Measurements from ENCODE around the gene GSS. TPM values are rescaled to one million over a fixed set of nuclear protein-coding genes. Genes with fewer than 3 reads are reported as not detected.
A peak's percentile ranks its signal among the peaks of the same experiment; 100 is the strongest.

Gene GSS
- total RNA-seq, 4 donors from 2014 or later = 58.0 to 95.6 (median 84.6) TPM

DNA sequence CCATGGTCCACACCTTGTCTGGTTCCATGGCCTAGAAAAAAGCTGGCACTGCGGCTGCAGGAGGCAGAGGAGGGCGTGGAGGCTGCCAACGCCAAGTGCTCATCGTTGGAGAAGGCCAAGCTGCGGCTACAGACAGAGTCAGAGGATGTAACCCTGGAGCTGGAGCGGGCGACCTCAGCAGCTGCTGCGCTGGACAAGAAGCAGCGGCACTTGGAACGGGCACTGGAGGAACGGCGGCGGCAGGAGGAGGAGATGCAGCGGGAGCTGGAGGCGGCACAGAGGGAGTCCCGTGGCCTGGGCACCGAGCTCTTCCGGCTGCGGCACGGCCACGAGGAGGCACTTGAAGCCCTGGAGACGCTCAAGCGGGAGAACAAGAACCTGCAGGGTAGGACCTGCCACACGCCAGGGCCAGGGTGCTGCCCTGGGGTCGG is 43.4 kb upstream of the GSS start:
- H3K27ac ChIP-seq = no peak overlapping the region
- no peak for DNase-seq
- no peak overlapping the region for H3K4me3 ChIP-seq
- H3K9me3 ChIP-seq = no peaks in the 10 kb centered on the region
- H3K36me3 ChIP-seq = peaks cover 0 to 75% (median 0%) of the 10 kb centered on the region in 3 donors
- no peak for TF ChIP-seq POLR2A (IDR thresholded peaks at IDR 0.05)
- no peak for TF ChIP-seq CTCF (IDR thresholded peaks at IDR 0.05)
- peaks cover 0 to 14% (median 0%) of the 10 kb centered on the region in 4 donors for H3K4me1 ChIP-seq
- no peaks in the 10 kb centered on the region for H3K27me3 ChIP-seq

DNA sequence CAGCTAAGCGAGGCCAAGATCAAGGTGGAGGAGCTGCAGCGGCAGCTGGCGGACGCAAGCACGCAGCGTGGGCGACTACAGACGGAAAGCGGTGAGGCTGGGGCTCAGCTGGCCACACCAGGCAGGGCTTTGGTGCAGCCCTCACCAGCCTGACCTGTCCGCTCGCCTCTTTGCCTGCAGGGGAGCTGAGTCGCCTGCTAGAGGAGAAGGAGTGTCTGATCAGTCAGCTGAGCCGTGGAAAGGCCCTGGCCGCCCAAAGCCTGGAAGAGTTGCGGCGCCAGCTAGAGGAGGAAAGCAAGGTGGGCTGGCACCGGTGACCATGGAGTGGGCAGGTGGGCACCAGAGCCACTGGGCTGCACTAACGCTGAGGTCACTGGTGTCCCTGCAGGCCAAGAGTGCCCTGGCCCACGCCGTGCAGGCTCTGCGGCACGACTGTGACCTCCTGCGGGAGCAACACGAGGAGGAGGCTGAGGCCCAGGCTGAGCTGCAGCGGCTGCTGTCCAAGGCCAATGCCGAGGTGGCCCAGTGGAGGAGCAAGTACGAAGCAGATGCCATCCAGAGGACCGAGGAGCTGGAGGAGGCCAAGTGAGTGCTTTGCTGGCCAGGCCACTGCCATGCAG is 42.8 kb upstream of the GSS start:
- no peak overlapping the region for H3K27ac ChIP-seq
- peaks cover 0 to 14% (median 0%) of the 10 kb centered on the region in 4 donors for H3K4me1 ChIP-seq
- no peak for TF ChIP-seq CTCF (IDR thresholded peaks at IDR 0.05)
- no peak for TF ChIP-seq POLR2A (IDR thresholded peaks at IDR 0.05)
- H3K36me3 ChIP-seq = peaks cover 0 to 73% (median 0%) of the 10 kb centered on the region in 3 donors
- no peak overlapping the region for H3K4me3 ChIP-seq
- no peak for DNase-seq
- no peaks in the 10 kb centered on the region for H3K9me3 ChIP-seq
- H3K27me3 ChIP-seq = no peaks in the 10 kb centered on the region

GRCh38 chr20:34997774-34998173 is 42.2 kb upstream of the GSS start:
- TF ChIP-seq CTCF (IDR thresholded peaks at IDR 0.05) (no peak), POLR2A (IDR thresholded peaks at IDR 0.05) (no peak)
- DNase-seq = no peak

DNA sequence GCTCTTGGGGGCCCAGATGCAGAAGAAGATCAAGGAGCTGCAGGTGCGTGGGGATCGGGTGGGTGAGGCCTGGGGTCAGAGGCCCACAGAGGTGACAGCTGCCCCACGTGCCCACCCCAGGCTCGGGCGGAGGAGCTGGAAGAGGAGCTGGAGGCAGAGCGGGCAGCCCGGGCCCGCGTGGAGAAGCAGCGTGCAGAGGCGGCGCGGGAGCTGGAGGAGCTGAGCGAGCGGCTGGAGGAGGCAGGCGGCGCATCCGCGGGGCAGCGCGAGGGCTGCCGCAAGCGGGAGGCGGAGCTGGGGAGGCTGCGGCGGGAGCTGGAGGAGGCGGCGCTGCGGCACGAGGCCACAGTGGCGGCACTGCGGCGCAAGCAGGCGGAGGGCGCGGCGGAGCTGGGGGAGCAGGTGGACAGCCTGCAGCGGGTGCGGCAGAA is 41.5 kb upstream of the GSS start:
- Histone ChIP-seq H3K27ac (no peak overlapping the region), H3K9me3 (no peaks in the 10 kb centered on the region), H3K4me1 (peaks cover 0 to 14% (median 0%) of the 10 kb centered on the region in 4 donors), H3K36me3 (peaks cover 0 to 60% (median 0%) of the 10 kb centered on the region in 3 donors), H3K27me3 (no peaks in the 10 kb centered on the region), H3K4me3 (no peak overlapping the region)
- peak in 1 of 3 donors; percentile 84 for DNase-seq
- peak in 1 of 6 experiments; percentile 12 for TF ChIP-seq CTCF (IDR thresholded peaks at IDR 0.05)
- no peak for TF ChIP-seq POLR2A (IDR thresholded peaks at IDR 0.05)

More at GRCh38 chr20:34997774-34998173, 42.2 kb upstream of the GSS start:
- peaks cover 0 to 14% (median 0%) of the 10 kb centered on the region in 4 donors for H3K4me1 ChIP-seq
- peaks cover 0 to 66% (median 0%) of the 10 kb centered on the region in 3 donors for H3K36me3 ChIP-seq
- no peaks in the 10 kb centered on the region for H3K27me3 ChIP-seq
- H3K27ac ChIP-seq = no peak overlapping the region
- no peak overlapping the region for H3K4me3 ChIP-seq
- no peaks in the 10 kb centered on the region for H3K9me3 ChIP-seq

DNA sequence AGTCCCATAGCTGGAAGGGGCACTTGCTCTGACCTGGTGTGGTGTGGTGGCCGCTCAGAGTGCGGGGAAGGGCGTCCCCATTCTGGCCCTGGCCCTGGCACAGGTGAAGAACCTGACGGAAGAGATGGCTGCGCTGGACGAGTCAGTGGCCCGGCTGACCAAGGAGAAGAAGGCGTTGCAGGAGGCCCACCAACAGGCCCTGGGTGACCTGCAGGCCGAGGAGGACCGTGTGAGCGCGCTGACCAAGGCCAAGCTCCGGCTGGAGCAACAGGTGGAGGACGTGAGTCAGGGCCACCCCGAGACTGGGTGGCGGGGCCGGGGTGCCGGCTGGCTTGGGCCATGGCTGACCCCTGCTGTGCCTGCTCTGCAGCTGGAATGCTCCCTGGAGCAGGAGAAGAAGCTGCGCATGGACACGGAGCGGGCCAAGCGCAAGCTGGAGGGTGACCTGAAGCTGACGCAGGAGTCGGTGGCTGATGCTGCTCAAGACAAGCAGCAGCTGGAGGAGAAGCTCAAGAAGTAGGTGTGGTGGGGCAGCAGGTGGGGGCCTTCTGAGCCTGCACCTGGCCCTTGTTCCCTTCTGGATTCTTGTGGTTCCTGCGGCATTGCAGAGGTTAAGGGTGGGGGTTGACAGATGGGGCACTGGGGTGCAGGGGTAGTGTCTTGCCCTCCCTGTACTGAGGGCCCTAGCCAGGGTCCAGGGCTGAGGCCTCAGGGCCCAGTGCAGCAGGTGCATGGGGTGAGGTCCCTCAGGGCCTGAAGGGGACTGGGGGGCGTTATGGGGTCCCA is 40.8 kb upstream of the GSS start:
- no peak for TF ChIP-seq POLR2A (IDR thresholded peaks at IDR 0.05)
- TF ChIP-seq CTCF (IDR thresholded peaks at IDR 0.05) = no peak
- Histone ChIP-seq H3K27me3 (no peaks in the 10 kb centered on the region), H3K9me3 (no peaks in the 10 kb centered on the region), H3K4me1 (peaks cover 0 to 14% (median 0%) of the 10 kb centered on the region in 4 donors), H3K36me3 (peaks cover 0 to 53% (median 0%) of the 10 kb centered on the region in 3 donors), H3K27ac (no peak overlapping the region), H3K4me3 (no peak overlapping the region)
- DNase-seq = no peak

Data from Peyer's patch (tissue), 4 donors.